HG03565 (cell line): Measurements from ENCODE around the gene WDR93.
"Not testable (repeated sequence)": the region's sequence is repeated elsewhere in the genome, so short reads cannot be mapped to it uniquely, and the experiment has no call there.

Experiments
- ATAC-seq: cut with Tn5 transposase; IDR thresholded peaks from one replicate; pipeline ENCODE4 v1.9.1; 2021; ENCODE audit warnings: mild to moderate bottlenecking, moderate library complexity; ENCODE audit not compliant: unreplicated experiment

WDR93 gene

DNA sequence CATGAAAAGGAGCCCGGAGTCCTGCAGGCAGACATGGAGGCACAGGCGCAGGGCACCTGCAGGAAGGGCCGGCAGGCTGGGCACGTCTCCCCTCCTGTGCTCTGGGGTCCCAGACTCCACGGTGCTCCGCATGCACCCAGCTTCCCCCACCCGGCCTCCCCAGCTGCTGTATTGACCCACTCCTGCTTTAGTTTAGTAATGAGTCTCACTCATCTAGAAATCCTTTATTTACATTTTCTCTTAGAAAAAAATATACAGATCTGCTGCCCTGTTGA lies 94.0 kb downstream of the WDR93 start:
- no peak for ATAC-seq

DNA sequence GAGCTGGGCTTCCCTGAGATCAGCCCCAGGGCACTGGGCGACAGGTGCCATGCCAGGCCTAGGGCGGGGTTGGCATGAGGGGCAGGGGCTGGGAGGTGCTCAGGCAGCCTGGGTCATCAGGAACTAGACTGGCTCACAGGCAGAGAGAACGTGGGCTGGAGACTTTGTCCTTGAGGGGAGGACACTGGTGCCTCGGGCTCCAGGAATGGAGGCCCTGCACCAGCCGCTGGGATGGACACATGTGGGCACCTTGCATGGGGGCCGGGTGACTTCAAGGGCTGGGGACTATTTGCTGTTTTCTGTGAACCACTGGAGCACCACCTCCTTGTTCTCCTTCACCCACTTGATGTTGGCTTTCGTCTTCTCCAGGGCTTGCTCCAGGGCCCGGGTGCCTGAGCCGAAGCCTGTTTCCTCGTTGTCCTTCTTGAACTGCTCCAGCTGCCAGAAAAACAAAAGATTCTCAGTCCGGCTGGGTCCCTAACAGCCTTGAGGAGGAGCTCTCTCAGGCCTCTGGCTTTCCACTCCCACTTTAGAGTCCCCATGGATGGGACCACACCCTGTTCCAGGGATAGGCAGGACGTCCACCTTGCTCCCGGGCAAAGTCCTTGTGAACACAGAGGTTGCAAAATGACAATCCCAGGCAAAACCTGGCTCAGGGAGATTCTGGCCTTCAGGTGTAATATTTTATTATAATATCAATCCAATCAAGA lies 94.6 kb downstream of the WDR93 start:
- ATAC-seq, result no peak

DNA sequence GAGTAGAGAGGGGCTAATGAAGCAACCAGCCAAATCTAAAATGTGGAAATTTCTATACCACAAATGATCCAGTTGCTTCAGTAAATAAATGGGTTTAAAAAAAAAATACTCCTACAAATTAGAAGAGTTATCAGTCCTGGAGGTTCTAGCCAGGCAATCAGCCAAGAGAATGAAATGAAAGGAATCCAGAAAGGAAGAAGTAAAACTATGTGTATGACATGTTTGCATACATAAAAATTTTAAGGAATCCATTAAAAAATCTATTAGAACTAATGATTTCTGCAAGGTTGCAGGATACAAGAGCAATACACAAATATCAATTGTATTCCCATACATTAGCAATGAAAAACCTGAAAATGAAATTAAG lies 95.1 kb downstream of the WDR93 start:
- no peak for ATAC-seq

DNA sequence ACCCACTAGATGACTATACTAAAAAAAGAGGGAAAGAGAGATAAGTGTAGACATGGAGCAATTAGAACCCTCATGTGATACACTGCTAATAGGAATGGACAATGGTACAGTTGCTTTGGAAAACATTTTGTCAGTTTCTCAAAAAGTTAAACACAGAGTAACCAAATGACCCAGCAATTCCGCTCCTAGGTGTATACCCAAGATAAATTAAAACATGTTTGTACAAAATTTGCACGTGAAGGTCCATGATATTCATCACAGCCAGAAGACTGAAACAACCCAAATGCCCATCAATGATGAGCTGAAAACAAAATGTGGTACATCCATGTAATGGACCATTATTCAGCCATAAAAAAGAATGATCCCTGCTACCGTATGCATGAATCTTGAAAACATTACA lies 97.3 kb downstream of the WDR93 start:
- ATAC-seq, result no peak

DNA sequence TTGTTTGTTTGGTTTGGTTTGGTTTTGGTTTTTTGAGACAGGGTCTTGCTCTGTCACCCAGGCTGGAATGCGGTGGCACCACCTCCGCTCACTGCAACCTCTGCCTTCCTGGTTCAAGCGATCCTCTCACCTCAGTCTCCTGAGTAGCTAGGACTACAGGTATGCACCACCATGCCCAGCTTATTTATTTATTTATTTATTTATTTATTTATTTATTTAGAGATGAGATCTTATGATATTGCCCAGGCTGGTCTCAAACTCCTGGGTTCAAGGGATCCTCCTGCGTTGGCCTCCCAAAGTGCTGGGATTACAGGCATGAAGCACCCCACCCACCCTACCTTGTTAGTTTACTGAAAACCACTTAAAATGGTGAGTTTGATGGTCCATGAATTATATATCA lies 98.0 kb downstream of the WDR93 start:
- not testable (repeated sequence) for ATAC-seq

DNA sequence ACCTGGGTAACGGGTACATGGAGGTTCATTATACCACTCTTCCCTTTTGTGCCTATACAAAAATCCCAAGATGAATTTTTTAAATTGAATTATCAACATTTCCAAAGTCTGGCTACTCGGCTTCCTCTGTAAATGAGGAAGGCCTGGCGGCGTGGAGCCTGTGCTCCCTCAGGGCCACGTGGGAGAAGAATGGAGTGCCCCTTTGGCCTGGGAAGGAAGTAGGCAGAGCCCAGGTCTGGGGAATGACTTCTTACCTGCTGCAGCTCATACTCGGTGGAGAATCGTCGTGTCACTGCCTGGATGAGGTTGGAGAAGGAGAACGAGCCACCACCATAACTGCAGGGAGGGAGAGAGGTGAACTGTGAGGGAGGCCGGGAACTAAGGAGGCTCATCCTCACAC lies 99.6 kb downstream of the WDR93 start:
- ATAC-seq, result no peak

DNA sequence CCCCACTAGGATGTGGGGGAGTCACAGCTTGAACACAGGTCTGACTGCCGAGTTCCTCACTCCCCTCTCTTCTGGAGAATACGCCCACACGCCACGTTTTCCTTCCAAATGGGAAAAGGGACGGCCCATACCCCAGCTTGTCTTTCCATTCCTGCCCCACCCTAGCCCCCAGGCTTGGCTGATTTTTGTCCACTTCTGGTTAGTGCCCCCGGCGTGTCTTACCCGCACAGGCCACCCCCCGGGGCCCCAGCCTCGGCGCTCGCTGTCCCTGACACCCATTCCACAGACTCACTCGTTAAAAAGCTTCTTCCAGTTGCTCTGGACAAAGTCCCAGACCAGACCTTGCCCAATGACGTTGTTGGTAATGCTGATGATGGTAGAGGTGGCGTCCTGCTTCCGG lies 100.0 kb downstream of the WDR93 start:
- ATAC-seq, result no peak

DNA sequence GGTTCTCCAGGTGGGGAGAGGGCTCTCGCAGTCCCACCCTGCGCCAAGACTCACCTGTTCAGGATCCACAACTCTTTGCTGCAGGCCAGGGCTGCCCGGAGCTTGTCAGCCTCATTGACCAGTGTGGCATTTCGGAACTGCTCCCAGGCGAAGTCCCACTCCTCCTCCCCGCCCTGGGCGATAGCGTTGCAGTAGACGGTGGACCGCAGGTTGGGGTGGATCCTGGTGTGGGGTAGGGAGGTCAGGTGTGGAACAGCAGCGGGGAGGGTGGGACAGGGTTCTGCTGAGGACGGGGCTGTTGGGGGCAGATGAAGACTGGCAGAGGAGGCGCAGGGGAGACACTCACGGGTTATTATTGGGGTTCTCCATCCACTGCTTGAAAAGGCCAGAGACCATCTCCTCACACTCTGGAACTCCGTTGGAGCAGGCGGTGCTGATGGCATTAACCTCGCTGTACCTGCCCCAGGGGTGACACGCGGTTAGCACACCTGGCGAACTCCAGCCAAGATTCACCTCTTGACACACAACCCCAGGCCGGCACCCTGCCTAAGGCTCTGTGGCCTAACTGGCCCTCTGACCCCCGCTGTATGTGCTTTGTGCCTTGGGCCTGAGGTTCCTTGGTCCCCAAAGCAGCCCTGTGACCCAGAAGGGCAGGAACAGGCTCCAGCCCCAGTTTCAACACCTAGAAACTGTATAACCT lies 101.6 kb downstream of the WDR93 start:
- no peak for ATAC-seq
